HG02852 (cell line): ENCODE data around the gene MN1.

Source experiments
- ATAC-seq: cut with Tn5 transposase; IDR thresholded peaks from one replicate; pipeline ENCODE4 v1.9.1; 2021; ENCODE audit warnings: mild to moderate bottlenecking, moderate library complexity; ENCODE audit not compliant: unreplicated experiment

The MN1 gene

GRCh38 chr22:27801616-27802345 lies at the start of gene MN1:
Gene MN1 (minus strand): TSS chr22:27801756. CDS start chr22:27800543, 1,213 bp downstream.
- no peak for ATAC-seq

GRCh38 chr22:27850000-27850521 lies 48.5 kb upstream of the MN1 start:
- ATAC-seq, result no peak

- ATAC-seq, result no peak
Observed at GRCh38 chr22:27848005-27848404, 46.4 kb upstream of the MN1 start.

DNA sequence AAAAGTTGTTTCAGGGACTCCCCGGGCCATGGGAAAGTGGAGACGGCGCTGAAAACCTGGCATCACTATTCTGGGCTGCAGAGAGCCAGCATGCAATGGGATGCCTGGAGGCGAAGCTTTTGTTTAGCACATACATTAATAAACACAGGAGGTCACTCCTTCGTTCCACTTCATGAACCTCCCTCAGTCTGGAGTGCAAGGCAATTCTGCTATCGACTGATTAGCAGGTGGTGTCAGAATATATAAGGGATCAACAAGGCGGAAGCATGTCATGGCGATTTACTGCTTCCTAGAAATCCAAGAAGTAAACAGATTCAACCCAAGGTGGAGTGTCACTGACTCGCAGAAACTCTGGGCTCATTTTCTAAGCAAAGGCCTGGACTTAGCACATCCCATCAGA lies 45.4 kb upstream of the MN1 start:
- no peak for ATAC-seq

- no peak for ATAC-seq
Observed at GRCh38 chr22:27846248-27846757, 44.7 kb upstream of the MN1 start.

GRCh38 chr22:27845644-27846043 lies 44.1 kb upstream of the MN1 start:
- no peak for ATAC-seq

GRCh38 chr22:27844656-27845591 lies 43.4 kb upstream of the MN1 start:
- no peak for ATAC-seq

DNA sequence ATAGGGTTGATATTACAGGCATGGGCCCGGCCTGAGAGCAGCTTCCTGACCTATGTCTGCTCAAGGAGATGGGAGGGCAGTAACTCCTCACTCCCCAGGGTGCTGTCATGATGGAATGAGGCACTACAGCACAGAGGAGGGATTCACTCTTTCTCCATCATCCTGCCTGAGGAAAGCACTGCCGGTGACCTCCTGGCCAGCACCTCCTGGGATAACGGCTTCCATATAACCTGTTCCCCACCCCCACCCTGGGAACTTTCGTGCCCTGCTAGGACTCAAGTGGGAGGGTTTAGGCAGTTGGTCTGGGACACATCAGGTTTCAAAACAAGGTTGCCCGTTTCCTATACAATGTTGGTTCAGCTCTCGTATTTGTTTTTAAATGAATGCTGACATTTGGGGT lies 42.7 kb upstream of the MN1 start:
- ATAC-seq, result no peak

- ATAC-seq, result no peak
Observed at GRCh38 chr22:27843441-27843840, 41.9 kb upstream of the MN1 start.

- ATAC-seq, result no peak
Observed at GRCh38 chr22:27842669-27843431, 41.3 kb upstream of the MN1 start.

DNA sequence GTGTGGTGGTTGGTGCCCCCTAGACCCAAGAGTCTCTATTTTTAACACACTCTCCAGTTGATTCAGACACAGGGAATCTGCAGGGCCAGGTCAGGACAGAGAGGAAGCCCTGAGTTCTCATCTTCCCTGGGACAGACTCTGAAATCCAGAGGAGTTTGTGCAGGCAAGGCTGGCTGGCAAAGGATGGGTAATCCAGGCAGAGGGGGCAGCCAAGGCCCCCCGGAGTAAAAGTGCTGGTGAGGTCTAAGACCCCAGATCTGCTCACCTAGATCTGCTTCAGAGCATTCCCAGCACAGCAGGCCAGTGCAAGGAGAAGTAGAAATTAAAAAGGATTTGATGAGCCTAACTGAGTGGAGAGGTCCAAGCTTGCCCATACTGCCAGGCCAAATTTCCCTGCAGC lies 40.6 kb upstream of the MN1 start:
- ATAC-seq, result no peak

GRCh38 chr22:27840436-27840835 lies 38.9 kb upstream of the MN1 start:
- no peak for ATAC-seq

DNA sequence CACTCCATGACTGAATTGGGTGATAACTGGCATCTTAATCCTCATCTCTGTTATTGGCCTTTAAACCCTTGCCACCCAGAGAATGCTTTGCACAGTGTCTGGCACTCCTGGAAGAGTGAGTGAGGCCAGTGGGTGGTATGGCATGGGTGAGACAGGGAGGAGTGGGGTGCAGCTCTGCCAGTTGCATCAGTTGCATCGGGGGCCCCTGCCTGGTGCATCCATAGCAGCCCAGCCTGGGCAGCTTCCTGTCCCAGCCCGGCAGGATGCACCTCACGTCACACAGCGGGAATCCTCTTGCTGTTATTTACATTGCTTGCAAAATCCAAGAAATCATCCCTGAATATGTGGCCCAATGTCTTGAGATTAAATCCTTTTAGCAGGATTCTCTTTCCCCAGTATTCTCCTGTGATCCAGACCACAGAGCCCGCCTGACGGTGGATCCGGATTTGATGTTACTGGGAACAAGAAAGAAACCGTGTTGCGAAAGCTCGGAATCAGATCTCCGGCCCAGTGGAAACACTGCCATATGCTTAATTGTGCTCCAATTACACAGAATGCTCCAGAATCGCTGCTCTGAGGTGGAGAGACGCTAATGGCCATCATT lies 37.6 kb upstream of the MN1 start:
- ATAC-seq, result no peak

GRCh38 chr22:27836181-27836580 lies 34.6 kb upstream of the MN1 start:
- no peak for ATAC-seq

- ATAC-seq, result no peak
Observed at GRCh38 chr22:27835446-27835845, 33.9 kb upstream of the MN1 start.

GRCh38 chr22:27834364-27835185 lies 33.0 kb upstream of the MN1 start:
- ATAC-seq, result no peak

DNA sequence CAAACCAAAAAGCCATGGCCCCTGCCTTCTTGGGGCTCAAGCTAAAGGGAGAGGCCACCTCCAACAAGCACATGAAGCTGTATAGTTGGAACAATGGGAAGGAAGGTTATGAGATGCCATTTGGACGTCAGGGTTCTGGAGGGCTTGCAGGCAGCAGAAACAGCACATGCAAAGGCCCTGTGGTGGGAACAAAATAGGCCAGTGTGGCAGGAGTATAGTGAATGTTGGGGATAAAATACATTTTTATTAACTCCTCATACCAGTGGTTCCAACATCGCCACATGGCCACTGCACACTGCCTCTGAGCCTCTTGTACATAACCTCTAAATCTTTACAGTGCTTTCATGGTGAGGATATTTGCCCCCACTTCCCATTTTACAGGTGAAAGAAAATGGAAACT lies 32.2 kb upstream of the MN1 start:
- no peak for ATAC-seq

GRCh38 chr22:27832606-27833005 lies 31.1 kb upstream of the MN1 start:
- no peak for ATAC-seq

GRCh38 chr22:27829620-27830019 lies 28.1 kb upstream of the MN1 start:
- ATAC-seq, result no peak
